Measurements from ENCODE around the gene S1PR3. TPM values are rescaled to one million over a fixed set of nuclear protein-coding genes. Genes with fewer than 3 reads are reported as not detected.

The S1PR3 gene
- total RNA-seq, 1 experiment from 2014 or later: 2.8 TPM

GRCh38 chr9:89026876-89027275 is 35.6 kb downstream of the S1PR3 start:
- intact Hi-C loops (cut with micrococcal nuclease): no loop called here
- Mint-ChIP-seq H3K27me3 (ENCODE audit: insufficient read depth, unreplicated experiment) (no peaks in the 10 kb centered on the region), H3K4me3 (ENCODE audit: unreplicated experiment) (no peak overlapping the region), H3K4me1 (ENCODE audit: insufficient read depth, unreplicated experiment) (peaks cover under 1% of the 10 kb centered on the region), H3K36me3 (ENCODE audit: insufficient read depth, unreplicated experiment) (no peaks in the 10 kb centered on the region), H3K27ac (ENCODE audit: low read depth, unreplicated experiment) (no peak overlapping the region), H3K9me3 (ENCODE audit: unreplicated experiment) (no peaks in the 10 kb centered on the region)
- no TSS peak for BruUV-seq (replicated peaks)
- no peak for TF ChIP-seq CTCF (IDR thresholded peaks at IDR 0.05; ENCODE audit: unreplicated experiment)
- CTCF ChIA-PET: no interaction called here
- no peak for DNase-seq (ENCODE audit: unreplicated experiment)
- POLR2A ChIA-PET: no interaction called here

DNA sequence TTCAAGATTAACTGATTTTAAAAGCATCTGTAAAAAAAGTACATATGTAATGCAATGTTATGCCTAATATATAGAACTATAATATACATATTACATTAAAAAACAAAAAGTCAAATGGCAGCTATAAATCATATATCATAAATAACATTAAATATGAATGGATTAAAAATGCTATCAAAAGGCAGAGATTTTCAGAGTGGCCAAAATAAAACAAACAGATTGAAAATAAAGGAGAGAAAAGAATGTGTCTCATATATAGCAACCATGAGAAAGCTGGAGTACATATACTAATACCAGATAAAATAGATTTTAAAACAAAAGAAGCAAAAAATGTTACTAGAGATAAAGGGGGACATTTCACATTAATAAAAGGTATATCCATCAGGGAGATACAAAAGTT is 38.5 kb downstream of the S1PR3 start:
- Mint-ChIP-seq H3K27me3 (ENCODE audit: insufficient read depth, unreplicated experiment) (no peaks in the 10 kb centered on the region), H3K4me1 (ENCODE audit: insufficient read depth, unreplicated experiment) (no peaks in the 10 kb centered on the region), H3K36me3 (ENCODE audit: insufficient read depth, unreplicated experiment) (no peaks in the 10 kb centered on the region), H3K9me3 (ENCODE audit: unreplicated experiment) (no peaks in the 10 kb centered on the region), H3K4me3 (ENCODE audit: unreplicated experiment) (no peak overlapping the region), H3K27ac (ENCODE audit: low read depth, unreplicated experiment) (no peak overlapping the region)
- ChIA-PET CTCF (interaction anchor here (0.6 kb wide), 1 partner anchor 257 kb away, joined by 3 read pairs; no protein-coding TSS in a partner anchor), POLR2A (no interaction called here)
- BruUV-seq (replicated peaks): no TSS peak
- no peak for TF ChIP-seq CTCF (IDR thresholded peaks at IDR 0.05; ENCODE audit: unreplicated experiment)
- intact Hi-C loops (cut with micrococcal nuclease): no loop called here
- DNase-seq (ENCODE audit: unreplicated experiment): no peak

GRCh38 chr9:89032173-89032572 is 40.9 kb downstream of the S1PR3 start:
- BruUV-seq (replicated peaks): no TSS peak
- DNase-seq (ENCODE audit: unreplicated experiment): no peak
- POLR2A ChIA-PET: no interaction called here
- CTCF ChIA-PET: interaction anchor here (0.9 to 1.9 kb wide), 2 partner anchors 32 to 58 kb away, joined by 3 to 5 read pairs; no protein-coding TSS in a partner anchor
- no peak for TF ChIP-seq CTCF (IDR thresholded peaks at IDR 0.05; ENCODE audit: unreplicated experiment)
- Mint-ChIP-seq H3K36me3 (ENCODE audit: insufficient read depth, unreplicated experiment) (peaks cover 5% of the 10 kb centered on the region), H3K4me1 (ENCODE audit: insufficient read depth, unreplicated experiment) (no peaks in the 10 kb centered on the region), H3K27ac (ENCODE audit: low read depth, unreplicated experiment) (no peak overlapping the region), H3K9me3 (ENCODE audit: unreplicated experiment) (no peaks in the 10 kb centered on the region), H3K4me3 (ENCODE audit: unreplicated experiment) (no peak overlapping the region), H3K27me3 (ENCODE audit: insufficient read depth, unreplicated experiment) (no peaks in the 10 kb centered on the region)
- intact Hi-C loops (cut with micrococcal nuclease): no loop called here

GRCh38 chr9:89032661-89033060 is 41.4 kb downstream of the S1PR3 start:
- TF ChIP-seq CTCF (IDR thresholded peaks at IDR 0.05; ENCODE audit: unreplicated experiment): no peak
- CTCF ChIA-PET: interaction anchor here (0.9 kb wide), 2 partner anchors 57 to 1081 kb away, joined by 3 read pairs; no protein-coding TSS in a partner anchor
- no peak overlapping the region for H3K27ac Mint-ChIP-seq (ENCODE audit: low read depth, unreplicated experiment)
- H3K9me3 Mint-ChIP-seq (ENCODE audit: unreplicated experiment): no peaks in the 10 kb centered on the region
- H3K27me3 Mint-ChIP-seq (ENCODE audit: insufficient read depth, unreplicated experiment): no peaks in the 10 kb centered on the region
- H3K4me1 Mint-ChIP-seq (ENCODE audit: insufficient read depth, unreplicated experiment): no peaks in the 10 kb centered on the region
- no peak overlapping the region for H3K4me3 Mint-ChIP-seq (ENCODE audit: unreplicated experiment)
- DNase-seq (ENCODE audit: unreplicated experiment): no peak
- no TSS peak for BruUV-seq (replicated peaks)
- POLR2A ChIA-PET: no interaction called here
- intact Hi-C loops (cut with micrococcal nuclease): no loop called here
- peaks cover 5% of the 10 kb centered on the region for H3K36me3 Mint-ChIP-seq (ENCODE audit: insufficient read depth, unreplicated experiment)

Measured in MCF 10A (cell line).